Measurements from ENCODE around the gene CEP85L.

GRCh38 chr6:118659513-118660217 is 8.3 kb upstream of the CEP85L start:
- TF ChIP-seq, protein P1, sequence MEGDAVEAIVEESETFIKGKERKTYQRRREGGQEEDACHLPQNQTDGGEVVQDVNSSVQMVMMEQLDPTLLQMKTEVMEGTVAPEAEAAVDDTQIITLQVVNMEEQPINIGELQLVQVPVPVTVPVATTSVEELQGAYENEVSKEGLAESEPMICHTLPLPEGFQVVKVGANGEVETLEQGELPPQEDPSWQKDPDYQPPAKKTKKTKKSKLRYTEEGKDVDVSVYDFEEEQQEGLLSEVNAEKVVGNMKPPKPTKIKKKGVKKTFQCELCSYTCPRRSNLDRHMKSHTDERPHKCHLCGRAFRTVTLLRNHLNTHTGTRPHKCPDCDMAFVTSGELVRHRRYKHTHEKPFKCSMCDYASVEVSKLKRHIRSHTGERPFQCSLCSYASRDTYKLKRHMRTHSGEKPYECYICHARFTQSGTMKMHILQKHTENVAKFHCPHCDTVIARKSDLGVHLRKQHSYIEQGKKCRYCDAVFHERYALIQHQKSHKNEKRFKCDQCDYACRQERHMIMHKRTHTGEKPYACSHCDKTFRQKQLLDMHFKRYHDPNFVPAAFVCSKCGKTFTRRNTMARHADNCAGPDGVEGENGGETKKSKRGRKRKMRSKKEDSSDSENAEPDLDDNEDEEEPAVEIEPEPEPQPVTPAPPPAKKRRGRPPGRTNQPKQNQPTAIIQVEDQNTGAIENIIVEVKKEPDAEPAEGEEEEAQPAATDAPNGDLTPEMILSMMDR (IDR thresholded peaks at IDR 0.05; ENCODE audit: insufficient read depth, low read length), result no peak
- TF ChIP-seq GABPA (IDR thresholded peaks at IDR 0.05; ENCODE audit: low read depth), result no peak
